Thyroid gland (tissue), 4 donors: ENCODE results near the gene PAQR8. TPM values are rescaled to one million over a fixed set of nuclear protein-coding genes. Genes with fewer than 3 reads are reported as not detected.

Source experiments
- DNase-seq, 2 donors: peaks; one replicate each; pipeline ENCODE4 v3.0.0-alpha.2; 2019
- H3K27ac ChIP-seq, 3 donors: fragments of 200-600 bp; sonication (generic); 1 replicate in 2 of 3; 2 replicates in 1 of 3; pipeline ENCODE4 v1.5.1; 2016 to 2019; ENCODE audit warnings: mild to moderate bottlenecking in 1 of 3, moderate library complexity in 1 of 3
- H3K27me3 ChIP-seq: fragments of 200-600 bp; sonication (generic); one replicate; pipeline ENCODE4 v1.5.1; 2019
- H3K36me3 ChIP-seq, 2 donors: fragments of 200-600 bp; sonication (generic); one replicate each; pipeline ENCODE4 v1.5.1; 2016 to 2019
- H3K4me1 ChIP-seq, 2 donors: fragments of 200-600 bp; sonication (generic); one replicate each; pipeline ENCODE4 v1.5.1; 2017 to 2019
- H3K4me3 ChIP-seq, 3 donors: fragments of 200-600 bp; sonication (generic); replicated peaks in 1 of 3; 1 replicate in 2 of 3; 2 replicates in 1 of 3; pipeline ENCODE4 v1.5.1; 2016; ENCODE audit warnings: mild to moderate bottlenecking in 1 of 3
- H3K9me3 ChIP-seq: fragments of 200-600 bp; sonication (generic); one replicate; pipeline ENCODE4 v1.5.1; 2017
- POLR2A ChIP-seq, 2 donors: fragments of 450-650 bp; IDR thresholded peaks; one replicate each; pipeline ENCODE4 v1.6.1; 2017; ENCODE audit warnings: antibody characterized with exemption in 2 of 2, mild to moderate bottlenecking in 2 of 2, moderate library complexity in 1 of 2
- WGBS, 2 donors: methylation state at CpG; one replicate each; pipeline ENCODE4 v1.1.5; 2017; 5-methylcytosine and 5-hydroxymethylcytosine counted together
- intact Hi-C: fragments of 100-400 bp; cut with DNase I; formaldehyde crosslinking; loops from one replicate; pipeline ENCODE4 v1.15.1; 2023
- total RNA-seq, 4 donors: library from RNA; depleted of rRNA; stranded (reverse); fragments of >200 nt; gene quantifications; one replicate each; pipeline ENCODE4 v1.2.3, GENCODE V29; 2016
- TF ChIP-seq, protein P1 (sequence below), 6 experiments: fragments of 200-600 bp in 3 of 6; fragments of 450-650 bp in 3 of 6; sonication (generic) in 3 of 6; IDR thresholded peaks; one replicate each; pipeline ENCODE4 v1.5.1; 2016 to 2019; ENCODE audit warnings: antibody characterized with exemption in 6 of 6, mild to moderate bottlenecking in 2 of 6, inconsistent platforms in 1 of 6, moderate library complexity in 1 of 6

Gene PAQR8
- total RNA-seq, 4 donors from 2014 or later, result 2.7 to 9.7 (median 5.4) TPM

DNA sequence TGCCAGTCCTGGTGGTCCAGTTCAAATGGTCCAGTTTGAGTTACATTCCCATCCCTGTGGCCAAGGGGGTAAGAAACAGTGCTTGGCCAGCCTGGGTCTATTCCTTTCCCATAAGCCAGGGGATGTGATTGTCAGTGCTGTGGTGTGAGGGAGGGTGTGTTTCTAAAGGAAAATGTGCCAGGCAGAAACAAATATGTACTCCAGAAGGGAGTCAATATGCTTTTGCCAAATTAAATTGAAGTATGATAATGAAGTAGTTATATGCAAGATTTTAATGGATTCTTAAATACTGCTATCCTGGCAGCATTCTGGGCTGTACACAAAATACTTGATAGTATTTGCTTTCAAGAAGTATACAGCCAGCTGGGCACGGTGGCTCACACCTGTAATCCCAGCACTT, 16.6 kb upstream of the PAQR8 start:
- intact Hi-C loops, result no loop called here
- Histone ChIP-seq H3K27ac (no peak overlapping the region), H3K9me3 (no peaks in the 10 kb centered on the region), H3K4me1 (no peaks in the 10 kb centered on the region), H3K27me3 (no peaks in the 10 kb centered on the region), H3K4me3 (no peak overlapping the region), H3K36me3 (no peaks in the 10 kb centered on the region)
- 88 to 92% methylated on average over 1 of the region's 1 CpG for WGBS, 2 donors
- DNase-seq, result no peak
- TF ChIP-seq POLR2A (IDR thresholded peaks at IDR 0.05), result no peak
- TF ChIP-seq, protein P1, sequence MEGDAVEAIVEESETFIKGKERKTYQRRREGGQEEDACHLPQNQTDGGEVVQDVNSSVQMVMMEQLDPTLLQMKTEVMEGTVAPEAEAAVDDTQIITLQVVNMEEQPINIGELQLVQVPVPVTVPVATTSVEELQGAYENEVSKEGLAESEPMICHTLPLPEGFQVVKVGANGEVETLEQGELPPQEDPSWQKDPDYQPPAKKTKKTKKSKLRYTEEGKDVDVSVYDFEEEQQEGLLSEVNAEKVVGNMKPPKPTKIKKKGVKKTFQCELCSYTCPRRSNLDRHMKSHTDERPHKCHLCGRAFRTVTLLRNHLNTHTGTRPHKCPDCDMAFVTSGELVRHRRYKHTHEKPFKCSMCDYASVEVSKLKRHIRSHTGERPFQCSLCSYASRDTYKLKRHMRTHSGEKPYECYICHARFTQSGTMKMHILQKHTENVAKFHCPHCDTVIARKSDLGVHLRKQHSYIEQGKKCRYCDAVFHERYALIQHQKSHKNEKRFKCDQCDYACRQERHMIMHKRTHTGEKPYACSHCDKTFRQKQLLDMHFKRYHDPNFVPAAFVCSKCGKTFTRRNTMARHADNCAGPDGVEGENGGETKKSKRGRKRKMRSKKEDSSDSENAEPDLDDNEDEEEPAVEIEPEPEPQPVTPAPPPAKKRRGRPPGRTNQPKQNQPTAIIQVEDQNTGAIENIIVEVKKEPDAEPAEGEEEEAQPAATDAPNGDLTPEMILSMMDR (IDR thresholded peaks at IDR 0.05), result no peak

DNA sequence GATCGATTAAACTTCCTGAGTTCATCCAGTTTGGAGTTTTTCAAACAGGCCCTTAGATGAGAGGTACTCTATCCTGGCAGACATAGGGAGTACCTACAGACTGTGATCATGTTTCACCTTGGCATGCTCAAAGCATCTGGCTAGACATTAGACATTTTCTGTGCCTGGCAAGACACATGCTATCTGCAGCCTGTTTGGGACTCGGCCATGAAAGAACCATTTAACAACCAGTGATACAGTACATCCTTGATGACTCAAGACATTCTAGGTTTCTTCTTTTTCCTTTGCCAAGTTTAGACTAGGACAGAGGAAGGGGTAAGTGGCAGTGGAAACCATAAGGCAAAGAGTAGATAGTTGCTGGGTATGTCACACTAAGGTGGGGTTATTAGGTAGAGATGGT, 15.4 kb upstream of the PAQR8 start:
- Histone ChIP-seq H3K27ac (no peak overlapping the region), H3K4me1 (no peaks in the 10 kb centered on the region), H3K9me3 (no peaks in the 10 kb centered on the region), H3K4me3 (no peak overlapping the region), H3K36me3 (no peaks in the 10 kb centered on the region), H3K27me3 (no peaks in the 10 kb centered on the region)
- intact Hi-C loops, result no loop called here
- 75 to 82% methylated on average over 2 of the region's 2 CpGs for WGBS, 2 donors
- TF ChIP-seq POLR2A (IDR thresholded peaks at IDR 0.05), result no peak
- TF ChIP-seq, protein P1 (IDR thresholded peaks at IDR 0.05), result no peak
- no peak for DNase-seq

DNA sequence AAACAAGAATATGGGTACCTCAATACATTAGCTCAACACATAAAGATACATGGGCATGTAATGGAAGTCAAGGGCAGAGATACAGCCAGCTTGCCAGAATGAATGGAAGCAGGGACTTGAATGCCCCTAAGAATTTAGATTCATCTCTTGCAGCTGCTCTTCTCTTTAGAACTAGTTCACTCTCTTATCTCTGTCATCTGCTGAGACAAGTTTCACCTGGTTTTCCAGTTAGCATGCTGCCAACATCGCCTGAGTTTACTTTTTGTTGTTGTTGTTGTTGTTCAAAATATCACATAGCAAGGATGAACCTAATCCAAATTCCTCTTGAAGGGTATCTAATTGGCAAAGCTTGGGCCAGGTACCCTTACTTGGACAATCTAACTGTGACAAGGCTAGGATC, 14.1 kb upstream of the PAQR8 start:
- TF ChIP-seq, protein P1 (IDR thresholded peaks at IDR 0.05), result no peak
- no peak for TF ChIP-seq POLR2A (IDR thresholded peaks at IDR 0.05)
- no peak overlapping the region for H3K27ac ChIP-seq

DNA sequence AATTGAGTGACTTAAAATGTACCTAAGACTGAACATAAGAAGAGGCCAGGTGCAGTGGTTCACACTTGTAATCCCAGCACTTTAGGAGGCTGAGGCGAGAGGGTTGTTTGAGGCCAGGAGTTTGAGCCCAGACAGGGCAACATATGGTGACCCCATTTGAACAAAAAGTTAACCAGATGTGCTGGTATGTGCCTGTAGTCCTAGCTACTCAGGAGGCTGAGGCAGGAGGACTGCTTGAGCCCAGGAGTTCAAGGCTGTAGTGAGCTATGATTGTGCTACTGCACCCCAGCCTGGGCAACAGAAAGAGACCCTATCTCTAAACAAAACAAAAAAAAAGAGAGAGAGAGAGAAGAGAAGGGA, 10.1 kb upstream of the PAQR8 start:
- H3K36me3 ChIP-seq, result no peaks in the 10 kb centered on the region
- H3K4me1 ChIP-seq, result no peaks in the 10 kb centered on the region
- intact Hi-C loops, result no loop called here
- H3K9me3 ChIP-seq, result no peaks in the 10 kb centered on the region
- H3K27ac ChIP-seq, result no peak overlapping the region
- no peak for TF ChIP-seq POLR2A (IDR thresholded peaks at IDR 0.05)
- TF ChIP-seq, protein P1 (IDR thresholded peaks at IDR 0.05), result no peak
- H3K4me3 ChIP-seq, result no peak overlapping the region
- WGBS, 2 donors, result 100% methylated on average over 1 of the region's 1 CpG
- no peaks in the 10 kb centered on the region for H3K27me3 ChIP-seq
- no peak for DNase-seq

More for the DNA sequence above, 14.1 kb upstream of the PAQR8 start:
- no peak for DNase-seq
- intact Hi-C loops, result no loop called here
- H3K36me3 ChIP-seq, result no peaks in the 10 kb centered on the region
- H3K4me1 ChIP-seq, result no peaks in the 10 kb centered on the region
- H3K27me3 ChIP-seq, result no peaks in the 10 kb centered on the region
- no peaks in the 10 kb centered on the region for H3K9me3 ChIP-seq
- whole genome bisulfite sequencing, 2 donors, result 81 to 82% methylated on average over 1 of the region's 1 CpG
- no peak overlapping the region for H3K4me3 ChIP-seq

DNA sequence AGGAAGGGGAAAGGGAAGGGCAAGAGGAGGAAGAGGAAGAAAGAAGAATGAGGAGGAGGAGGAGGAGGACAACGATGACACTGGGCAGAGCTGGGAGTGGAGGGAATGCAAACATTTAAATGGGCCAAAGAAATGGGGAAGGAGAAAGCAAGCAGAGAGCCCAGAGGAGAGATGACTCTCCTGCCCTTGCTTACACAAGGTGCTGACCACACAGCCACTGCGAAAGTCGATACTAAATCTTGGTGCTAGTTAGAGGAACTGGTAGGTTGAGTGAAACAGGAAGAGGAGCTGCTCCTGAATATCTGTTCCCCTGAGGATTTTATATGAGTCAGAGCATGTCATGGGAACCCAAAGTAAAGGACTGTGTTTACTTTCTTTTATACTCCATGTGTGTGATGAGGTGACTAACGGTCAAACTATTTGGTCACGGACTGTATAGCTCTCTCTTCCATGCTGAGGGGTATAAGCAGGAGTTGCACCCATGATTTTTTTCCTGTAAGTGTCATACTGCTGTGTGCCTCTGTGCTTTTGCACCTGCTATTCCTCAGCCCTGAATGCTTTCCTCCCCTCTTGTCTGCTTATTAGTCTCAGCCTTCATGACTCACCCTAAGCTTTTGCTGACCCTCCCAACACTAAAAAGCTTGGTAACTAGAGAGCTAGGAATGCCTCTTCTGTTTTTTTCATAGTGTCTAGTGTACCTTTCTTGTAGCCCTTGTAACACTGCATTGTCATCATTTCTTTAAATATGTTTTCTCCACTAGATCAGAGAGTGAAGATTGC, 9.5 kb upstream of the PAQR8 start:
- H3K36me3 ChIP-seq, result no peaks in the 10 kb centered on the region
- H3K27me3 ChIP-seq, result no peaks in the 10 kb centered on the region
- no peak overlapping the region for H3K27ac ChIP-seq
- intact Hi-C loops, result no loop called here
- no peak for DNase-seq
- no peak overlapping the region for H3K4me3 ChIP-seq
- no peaks in the 10 kb centered on the region for H3K4me1 ChIP-seq
- H3K9me3 ChIP-seq, result no peaks in the 10 kb centered on the region
- WGBS, 2 donors, result 47 to 59% methylated on average over 5 of the region's 5 CpGs
- no peak for TF ChIP-seq POLR2A (IDR thresholded peaks at IDR 0.05)
- TF ChIP-seq, protein P1 (IDR thresholded peaks at IDR 0.05), result no peak
